K562 (cell line): ENCODE measurements around the gene ZNF692. TPM values are rescaled to one million over a fixed set of nuclear protein-coding genes. Genes with fewer than 3 reads are reported as not detected.

Experiments
- ARHGAP35 ChIP-seq: fragments of 450-650 bp; IDR thresholded peaks from 2 replicates; pipeline ENCODE4 v1.6.1; 2018; ENCODE audit not compliant: partially characterized antibody
- CBX3 ChIP-seq, 2 experiments: IDR thresholded peaks; 1 replicate in 1 of 2; 2 replicates in 1 of 2; pipeline ENCODE4 v1.6.1; 2012; ENCODE audit warnings: inconsistent platforms in 2 of 2, low read length in 2 of 2, borderline replicate concordance in 1 of 2, control low read depth in 1 of 2
- CEBPZ ChIP-seq: fragments of 150-350 bp; IDR thresholded peaks from 2 replicates; pipeline ENCODE4 v1.6.1; 2014; ENCODE audit warnings: low read depth, mild to moderate bottlenecking, low read length, borderline replicate concordance
- DACH1 ChIP-seq: fragments of 450-650 bp; IDR thresholded peaks from 2 replicates; pipeline ENCODE4 v1.6.1; 2018; ENCODE audit not compliant: partially characterized antibody
- GABPB1 ChIP-seq: sonication (generic); formaldehyde crosslinking; IDR thresholded peaks from 2 replicates; pipeline ENCODE4 v1.8.0; 2022; ENCODE audit warnings: mild to moderate bottlenecking, missing genetic modification reagents
- GTF2A2 ChIP-seq: IDR thresholded peaks from 2 replicates; pipeline ENCODE4 v1.6.1; 2016; ENCODE audit warnings: mild to moderate bottlenecking, missing genetic modification characterization, missing compliant biosample characterization
- HDAC1 ChIP-seq, 2 experiments: fragments of 450-650 bp; IDR thresholded peaks; 2 replicates each; pipeline ENCODE4 v1.6.1; 2016 to 2017; ENCODE audit warnings: inconsistent platforms in 1 of 2, mild to moderate bottlenecking in 1 of 2, moderate library complexity in 1 of 2
- HDAC8 ChIP-seq: fragments of 450-650 bp; IDR thresholded peaks from 2 replicates; pipeline ENCODE4 v1.6.1; 2016; ENCODE audit warnings: mild to moderate bottlenecking, missing genetic modification characterization, moderate library complexity, missing compliant biosample characterization
- KAT2B ChIP-seq: IDR thresholded peaks from one replicate; pipeline ENCODE4 v1.6.1; 2012; ENCODE audit warnings: low read depth, mild to moderate bottlenecking, control low read depth, inconsistent platforms, low read length, moderate library complexity
- PHB ChIP-seq: fragments of 250-450 bp; sonication (Bioruptor Pico); IDR thresholded peaks from 2 replicates; pipeline ENCODE4 v1.5.0; 2021
- PRPF4 ChIP-seq: fragments of 200-400 bp; formaldehyde crosslinking; IDR thresholded peaks from one replicate; pipeline ENCODE4 v1.6.1; 2017; ENCODE audit warnings: low read length, low read depth, mild to moderate bottlenecking; ENCODE audit not compliant: insufficient read depth, poor library complexity, severe bottlenecking
- RBBP5 ChIP-seq: fragments of 200-600 bp; sonication (generic); IDR thresholded peaks from 2 replicates; pipeline ENCODE4 v1.6.1; 2012; ENCODE audit warnings: borderline replicate concordance, mild to moderate bottlenecking, low read length, control low read depth, inconsistent platforms; ENCODE audit not compliant: insufficient read depth, poor library complexity, severe bottlenecking
- ZBTB1 ChIP-seq: sonication (generic); formaldehyde crosslinking; IDR thresholded peaks from 2 replicates; pipeline ENCODE4 v1.8.1; 2023; ENCODE audit warnings: missing genetic modification reagents, low read depth, mild to moderate bottlenecking, borderline replicate concordance
- ZFPM2 ChIP-seq: fragments of 250-450 bp; sonication (Bioruptor Pico); IDR thresholded peaks from 2 replicates; pipeline ENCODE4 v1.5.1; 2022; ENCODE audit warnings: mild to moderate bottlenecking
- ZHX1 ChIP-seq: fragments of 150-350 bp; conservative IDR thresholded peaks from 2 replicates; pipeline ENCODE4 v1.6.1; 2014; ENCODE audit warnings: low read length
- ZNF75A ChIP-seq: fragments of 450-650 bp; formaldehyde crosslinking; IDR thresholded peaks from 2 replicates; pipeline ENCODE4 v1.4.0; 2020; ENCODE audit warnings: mild to moderate bottlenecking
- ZNF830 ChIP-seq: fragments of 250-450 bp; sonication (Bioruptor Pico); IDR thresholded peaks from 2 replicates; pipeline ENCODE4 v1.5.0; 2021; ENCODE audit warnings: mild to moderate bottlenecking
- polyA plus RNA-seq, 8 experiments: library from polyadenylated mRNA; depleted of rRNA in 4 of 8; stranded (reverse) in 5 of 8; unstranded in 3 of 8; fragments of >200 nt; fragmentation: Nextera tagmentation in 2 of 8; fragmentation: Illumina TruSeq in 1 of 8; extraction: Ambion mirVana in 2 of 8; extraction: Trizol in 1 of 8; gene quantifications; 2 replicates each; pipeline versions ENCODE4 v1.2.1 to v1.2.3, GENCODE V29; 2011 to 2014; ENCODE audit warnings: inconsistent platforms in 1 of 8, missing spikeins in 1 of 8
- total RNA-seq, 7 experiments: library from RNA; depleted of rRNA in 6 of 7; stranded (reverse); fragments of >200 nt in 6 of 7; fragmentation: Illumina TruSeq in 2 of 7; extraction: Trizol in 2 of 7; gene quantifications; 2 replicates each; pipeline versions ENCODE4 v1.2.1 to v1.2.3, GENCODE V29; 2011 to 2021; ENCODE audit warnings: low replicate concordance in 1 of 7
- TF ChIP-seq, protein P1 (sequence below): fragments of 450-650 bp; IDR thresholded peaks from 2 replicates; pipeline ENCODE4 v1.6.1; 2016; ENCODE audit warnings: borderline replicate concordance

Gene ZNF692
- total and polyA plus RNA-seq, 9 of the 15 experiments (the other 6 are each of a cell fraction or from before 2014, with no cell fraction given): 8.4 to 143 (median 55.9) TPM

- 0 out of 2 replicates have a peak, but pooled peaks have one; percentile 31 for TF ChIP-seq GTF2A2 (tag)
- TF ChIP-seq ARHGAP35: no peak
- TF ChIP-seq HDAC8: no peak
- 0 out of 2 replicates have a peak, but pooled peaks have one; percentile 10 for TF ChIP-seq ZFPM2 (CRISPR knock-in tag)
- no peak for TF ChIP-seq CEBPZ
- TF ChIP-seq HDAC1 (IDR thresholded peaks at IDR 0.05): peak in 1 of 2 experiments; percentile 52; a peak in 1 of 4 replicates
- TF ChIP-seq PHB: peak; percentile 64; the same call in 1 of the 2 replicates
- TF ChIP-seq RBBP5: peak; percentile 39
- no peak for TF ChIP-seq ZNF75A
- TF ChIP-seq, protein P1, sequence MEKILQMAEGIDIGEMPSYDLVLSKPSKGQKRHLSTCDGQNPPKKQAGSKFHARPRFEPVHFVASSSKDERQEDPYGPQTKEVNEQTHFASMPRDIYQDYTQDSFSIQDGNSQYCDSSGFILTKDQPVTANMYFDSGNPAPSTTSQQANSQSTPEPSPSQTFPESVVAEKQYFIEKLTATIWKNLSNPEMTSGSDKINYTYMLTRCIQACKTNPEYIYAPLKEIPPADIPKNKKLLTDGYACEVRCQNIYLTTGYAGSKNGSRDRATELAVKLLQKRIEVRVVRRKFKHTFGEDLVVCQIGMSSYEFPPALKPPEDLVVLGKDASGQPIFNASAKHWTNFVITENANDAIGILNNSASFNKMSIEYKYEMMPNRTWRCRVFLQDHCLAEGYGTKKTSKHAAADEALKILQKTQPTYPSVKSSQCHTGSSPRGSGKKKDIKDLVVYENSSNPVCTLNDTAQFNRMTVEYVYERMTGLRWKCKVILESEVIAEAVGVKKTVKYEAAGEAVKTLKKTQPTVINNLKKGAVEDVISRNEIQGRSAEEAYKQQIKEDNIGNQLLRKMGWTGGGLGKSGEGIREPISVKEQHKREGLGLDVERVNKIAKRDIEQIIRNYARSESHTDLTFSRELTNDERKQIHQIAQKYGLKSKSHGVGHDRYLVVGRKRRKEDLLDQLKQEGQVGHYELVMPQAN: peak; percentile 44; the same call in 1 of the 2 replicates
- peak; percentile 81 for TF ChIP-seq GABPB1 (CRISPR knock-in tag)
- no peak for TF ChIP-seq ZHX1
- TF ChIP-seq PRPF4: peak; percentile 87
- TF ChIP-seq ZBTB1: peak; percentile 46; the same call in 1 of the 2 replicates
- TF ChIP-seq DACH1: no peak
- TF ChIP-seq CBX3 (IDR thresholded peaks at IDR 0.05; ENCODE audit: borderline replicate concordance in 1 of 2, low read length in 2 of 2): no peak; a peak in 1 of 3 replicates
- TF ChIP-seq KAT2B: no peak
- TF ChIP-seq ZNF830 (CRISPR knock-in tag): 0 out of 2 replicates have a peak, but pooled peaks have one; percentile 86
Measured at GRCh38 chr1:248838357-248839167, 20.3 kb downstream of the ZNF692 start (continued).
